SIG-M5 treated with dmso at 0.1 percent for 504 hours (cell line): ENCODE results near the gene RHBDD1.

Experiments used
- DNase-seq: peaks from one replicate; lab custom pipeline; 2025; ENCODE audit not compliant: unreplicated experiment; lab: John Stamatoyannopoulos, UW

RHBDD1 gene

GRCh38 chr2:227029426-227030105, 193.7 kb downstream of the RHBDD1 start:
- peak; percentile 57 for DNase-seq

- DNase-seq = no peak
Observed at GRCh38 chr2:227030789-227031188, 194.9 kb downstream of the RHBDD1 start.

- no peak for DNase-seq
Observed at GRCh38 chr2:227031379-227031778, 195.5 kb downstream of the RHBDD1 start.

GRCh38 chr2:227033471-227034148, 197.8 kb downstream of the RHBDD1 start:
- peak; percentile 10 for DNase-seq

GRCh38 chr2:227035711-227036367, 200.0 kb downstream of the RHBDD1 start:
- DNase-seq = no peak

GRCh38 chr2:227036527-227036926, 200.7 kb downstream of the RHBDD1 start:
- DNase-seq = no peak

GRCh38 chr2:227038550-227039189, 202.8 kb downstream of the RHBDD1 start:
- DNase-seq = no peak

- no peak for DNase-seq
Observed at GRCh38 chr2:227043981-227044380, 208.1 kb downstream of the RHBDD1 start.
